ENCODE measurements around the gene FRAS1.
"Not testable (repeated sequence)": the region's sequence is repeated elsewhere in the genome, so short reads cannot be mapped to it uniquely, and the experiment has no call there.

The FRAS1 gene

GRCh38 chr4:78313754-78314120, 256.6 kb downstream of the FRAS1 start:
- in situ Hi-C loops (cut with MboI; ENCODE audit: low sequenced_read_pairs): no loop called here

GRCh38 chr4:78318126-78318525, 261.0 kb downstream of the FRAS1 start:
- in situ Hi-C loops (cut with MboI; ENCODE audit: low sequenced_read_pairs): no loop called here

- in situ Hi-C loops (cut with MboI; ENCODE audit: low sequenced_read_pairs): no loop called here
Measured at GRCh38 chr4:78320349-78320935, 263.3 kb downstream of the FRAS1 start.

- in situ Hi-C loops (cut with MboI; ENCODE audit: low sequenced_read_pairs): no loop called here
Measured at GRCh38 chr4:78322032-78322431, 264.9 kb downstream of the FRAS1 start.

- in situ Hi-C loops (cut with MboI; ENCODE audit: low sequenced_read_pairs): no loop called here
Measured at GRCh38 chr4:78323439-78323838, 266.3 kb downstream of the FRAS1 start.

- in situ Hi-C loops (cut with MboI; ENCODE audit: low sequenced_read_pairs): no loop called here
Measured at GRCh38 chr4:78324625-78325024, 267.5 kb downstream of the FRAS1 start.

GRCh38 chr4:78325271-78326157, 268.4 kb downstream of the FRAS1 start:
- in situ Hi-C loops (cut with MboI; ENCODE audit: low sequenced_read_pairs): no loop called here

- in situ Hi-C loops (cut with MboI; ENCODE audit: low sequenced_read_pairs): not testable (repeated sequence)
Measured at GRCh38 chr4:78328591-78328990, 271.5 kb downstream of the FRAS1 start.

GRCh38 chr4:78331186-78331585, 274.1 kb downstream of the FRAS1 start:
- in situ Hi-C loops (cut with MboI; ENCODE audit: low sequenced_read_pairs): no loop called here

GRCh38 chr4:78331965-78332364, 274.8 kb downstream of the FRAS1 start:
- in situ Hi-C loops (cut with MboI; ENCODE audit: low sequenced_read_pairs): no loop called here

- in situ Hi-C loops (cut with MboI; ENCODE audit: low sequenced_read_pairs): no loop called here
Measured at GRCh38 chr4:78332976-78333375, 275.9 kb downstream of the FRAS1 start.

- in situ Hi-C loops (cut with MboI; ENCODE audit: low sequenced_read_pairs): no loop called here
Measured at GRCh38 chr4:78336093-78336943, 279.2 kb downstream of the FRAS1 start.

- in situ Hi-C loops (cut with MboI; ENCODE audit: low sequenced_read_pairs): no loop called here
Measured at GRCh38 chr4:78337244-78338020, 280.3 kb downstream of the FRAS1 start.

- in situ Hi-C loops (cut with MboI; ENCODE audit: low sequenced_read_pairs): no loop called here
Measured at GRCh38 chr4:78342125-78342524, 285.0 kb downstream of the FRAS1 start.

GRCh38 chr4:78343682-78344081, 286.6 kb downstream of the FRAS1 start:
- in situ Hi-C loops (cut with MboI; ENCODE audit: low sequenced_read_pairs): no loop called here

GRCh38 chr4:78345237-78345636, 288.1 kb downstream of the FRAS1 start:
- in situ Hi-C loops (cut with MboI; ENCODE audit: low sequenced_read_pairs): no loop called here

- in situ Hi-C loops (cut with MboI; ENCODE audit: low sequenced_read_pairs): no loop called here
Measured at GRCh38 chr4:78346222-78346621, 289.1 kb downstream of the FRAS1 start.

GRCh38 chr4:78347527-78347926, 290.4 kb downstream of the FRAS1 start:
- in situ Hi-C loops (cut with MboI; ENCODE audit: low sequenced_read_pairs): no loop called here

GRCh38 chr4:78353921-78354320, 296.8 kb downstream of the FRAS1 start:
- in situ Hi-C loops (cut with MboI; ENCODE audit: low sequenced_read_pairs): no loop called here

GRCh38 chr4:78354782-78355181, 297.7 kb downstream of the FRAS1 start:
- in situ Hi-C loops (cut with MboI; ENCODE audit: low sequenced_read_pairs): no loop called here

GRCh38 chr4:78355306-78355705, 298.2 kb downstream of the FRAS1 start:
- in situ Hi-C loops (cut with MboI; ENCODE audit: low sequenced_read_pairs): no loop called here

Measured in HL-60/S4 treated with phorbol 12-myristate 13-acetate at 8.2 ng/mL for 4 days and 3 days (cell line).